Measurements from ENCODE around the gene PKD2L2. TPM values are rescaled to one million over a fixed set of nuclear protein-coding genes. Genes with fewer than 3 reads are reported as not detected.

PKD2L2 gene
- polyA plus RNA-seq, 1 donor (not counting 4 experiments of a cell fraction or from before 2014, with no cell fraction given), result not detected

- H3K4me3 ChIP-seq (ENCODE audit: control insufficient read depth in 2 of 3, extremely low read depth in 1 of 3, insufficient read depth in 2 of 3, low read depth in 1 of 3, low read length in 3 of 3), result peak overlapping the region in 1 of 3 experiments; percentile 11
- peak; percentile 53 for FAIRE-seq
Observed at GRCh38 chr5:137880313-137880712, 8.9 kb upstream of the PKD2L2 start.

GRCh38 chr5:137887831-137888230 is 1.4 kb upstream of the PKD2L2 start:
- dilution Hi-C loops (cut with MboI; ENCODE audit: extremely low pct_ligation_motif_present, low sequenced_read_pairs), result no loop called here
- H3K27ac ChIP-seq (ENCODE audit: control insufficient read depth, insufficient read depth, low read length), result no peak overlapping the region
- TF ChIP-seq EZH2 (IDR thresholded peaks at IDR 0.05; ENCODE audit: low read length), result no peak
- TF ChIP-seq, protein P1, sequence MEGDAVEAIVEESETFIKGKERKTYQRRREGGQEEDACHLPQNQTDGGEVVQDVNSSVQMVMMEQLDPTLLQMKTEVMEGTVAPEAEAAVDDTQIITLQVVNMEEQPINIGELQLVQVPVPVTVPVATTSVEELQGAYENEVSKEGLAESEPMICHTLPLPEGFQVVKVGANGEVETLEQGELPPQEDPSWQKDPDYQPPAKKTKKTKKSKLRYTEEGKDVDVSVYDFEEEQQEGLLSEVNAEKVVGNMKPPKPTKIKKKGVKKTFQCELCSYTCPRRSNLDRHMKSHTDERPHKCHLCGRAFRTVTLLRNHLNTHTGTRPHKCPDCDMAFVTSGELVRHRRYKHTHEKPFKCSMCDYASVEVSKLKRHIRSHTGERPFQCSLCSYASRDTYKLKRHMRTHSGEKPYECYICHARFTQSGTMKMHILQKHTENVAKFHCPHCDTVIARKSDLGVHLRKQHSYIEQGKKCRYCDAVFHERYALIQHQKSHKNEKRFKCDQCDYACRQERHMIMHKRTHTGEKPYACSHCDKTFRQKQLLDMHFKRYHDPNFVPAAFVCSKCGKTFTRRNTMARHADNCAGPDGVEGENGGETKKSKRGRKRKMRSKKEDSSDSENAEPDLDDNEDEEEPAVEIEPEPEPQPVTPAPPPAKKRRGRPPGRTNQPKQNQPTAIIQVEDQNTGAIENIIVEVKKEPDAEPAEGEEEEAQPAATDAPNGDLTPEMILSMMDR (optimal IDR thresholded peaks at IDR 0.05 in 1 of 3, IDR thresholded peaks at IDR 0.05 in 1 of 3, conservative IDR thresholded peaks at IDR 0.05 in 1 of 3; ENCODE audit: extremely low read depth in 1 of 3, insufficient read depth in 2 of 3, low read length in 3 of 3), result no peak

More at GRCh38 chr5:137880313-137880712, 8.9 kb upstream of the PKD2L2 start:
- Histone ChIP-seq H4K20me1 (ENCODE audit: control insufficient read depth, extremely low read depth, insufficient read depth, low read length) (no peaks in the 10 kb centered on the region), H3K36me3 (ENCODE audit: control insufficient read depth in 2 of 2, extremely low read depth in 1 of 2, insufficient read depth in 2 of 2, low read length in 2 of 2) (no peaks in the 10 kb centered on the region), H3K27ac (ENCODE audit: control insufficient read depth, insufficient read depth, low read length) (peak overlapping the region; percentile 18), H3K4me1 (ENCODE audit: control insufficient read depth, extremely low read depth, insufficient read depth, low read length) (peaks cover 17% of the 10 kb centered on the region), H3K4me2 (ENCODE audit: control insufficient read depth, extremely low read depth, insufficient read depth, low read depth, low read length) (peak overlapping the region; percentile 47), H3K9me3 (ENCODE audit: control insufficient read depth, low read depth, low read length) (no peaks in the 10 kb centered on the region), H2AFZ (ENCODE audit: control insufficient read depth, low read length) (no peak overlapping the region), H3K9me1 (ENCODE audit: control insufficient read depth, extremely low read depth, insufficient read depth, low read length) (no peaks in the 10 kb centered on the region), H3K9ac (ENCODE audit: control insufficient read depth, extremely low read depth, insufficient read depth, low read length) (no peak overlapping the region), H3K27me3 (ENCODE audit: control insufficient read depth, extremely low read depth, insufficient read depth, low read length) (no peaks in the 10 kb centered on the region), H3K79me2 (ENCODE audit: control insufficient read depth, insufficient read depth, low read length) (no peaks in the 10 kb centered on the region)
- peak; percentile 70 for DNase-seq (ENCODE audit: low read depth, low spot score)
- no peak for TF ChIP-seq EZH2 (IDR thresholded peaks at IDR 0.05; ENCODE audit: low read length)
- TF ChIP-seq, protein P1 (optimal IDR thresholded peaks at IDR 0.05 in 1 of 3, IDR thresholded peaks at IDR 0.05 in 1 of 3, conservative IDR thresholded peaks at IDR 0.05 in 1 of 3; ENCODE audit: extremely low read depth in 1 of 3, insufficient read depth in 2 of 3, low read length in 3 of 3), result no peak
- dilution Hi-C loops (cut with MboI; ENCODE audit: extremely low pct_ligation_motif_present, low sequenced_read_pairs), result no loop called here

More at GRCh38 chr5:137887831-137888230, 1.4 kb upstream of the PKD2L2 start:
- Histone ChIP-seq H3K4me1 (ENCODE audit: control insufficient read depth, extremely low read depth, insufficient read depth, low read length) (peaks cover 10% of the 10 kb centered on the region), H3K9me1 (ENCODE audit: control insufficient read depth, extremely low read depth, insufficient read depth, low read length) (no peaks in the 10 kb centered on the region), H3K9me3 (ENCODE audit: control insufficient read depth, low read depth, low read length) (no peaks in the 10 kb centered on the region), H3K9ac (ENCODE audit: control insufficient read depth, extremely low read depth, insufficient read depth, low read length) (peak overlapping the region; percentile 10), H3K4me2 (ENCODE audit: control insufficient read depth, extremely low read depth, insufficient read depth, low read depth, low read length) (peak overlapping the region; percentile 83), H3K27me3 (ENCODE audit: control insufficient read depth, extremely low read depth, insufficient read depth, low read length) (no peaks in the 10 kb centered on the region), H3K79me2 (ENCODE audit: control insufficient read depth, insufficient read depth, low read length) (no peaks in the 10 kb centered on the region), H3K4me3 (ENCODE audit: control insufficient read depth in 2 of 3, extremely low read depth in 1 of 3, insufficient read depth in 2 of 3, low read depth in 1 of 3, low read length in 3 of 3) (no peak overlapping the region), H2AFZ (ENCODE audit: control insufficient read depth, low read length) (peak overlapping the region; percentile 48), H4K20me1 (ENCODE audit: control insufficient read depth, extremely low read depth, insufficient read depth, low read length) (no peaks in the 10 kb centered on the region), H3K36me3 (ENCODE audit: control insufficient read depth in 2 of 2, extremely low read depth in 1 of 2, insufficient read depth in 2 of 2, low read length in 2 of 2) (no peaks in the 10 kb centered on the region)
- FAIRE-seq (peak; percentile 53), DNase-seq (ENCODE audit: low read depth, low spot score) (no peak)

All from keratinocyte (primary cell).